GM10266 (cell line): Measurements from ENCODE around the gene ATOH1.
A peak's percentile ranks its signal among the peaks of the same experiment; 100 is the strongest.

Experiments used
- DNase-seq: peaks from one replicate; pipeline ENCODE4 v3.0.0; 2012; ENCODE audit errors: extremely low spot score
- CTCF ChIP-seq: IDR thresholded peaks from 2 replicates; pipeline ENCODE4 v1.5.1; 2012; ENCODE audit warnings: mild to moderate bottlenecking, low read depth; ENCODE audit not compliant: control insufficient read depth, insufficient read depth; ENCODE audit errors: missing control alignments

The ATOH1 gene

GRCh38 chr4:93828332-93828994 lies at the start of gene ATOH1:
Gene ATOH1 (plus strand): TSS chr4:93828753. CDS start chr4:93828927, 174 bp downstream.
- DNase-seq = no peak

GRCh38 chr4:93779228-93779627 lies 49.3 kb upstream of the ATOH1 start:
- no peak for TF ChIP-seq CTCF
- DNase-seq = no peak

More at GRCh38 chr4:93828332-93828994, at the start of gene ATOH1:
- no peak for TF ChIP-seq CTCF

- no peak for TF ChIP-seq CTCF
Observed at GRCh38 chr4:93780080-93780479, 48.5 kb upstream of the ATOH1 start.

GRCh38 chr4:93781198-93781597 lies 47.4 kb upstream of the ATOH1 start:
- DNase-seq = no peak
- TF ChIP-seq CTCF = no peak

More at GRCh38 chr4:93780080-93780479, 48.5 kb upstream of the ATOH1 start:
- DNase-seq = no peak

- no peak for TF ChIP-seq CTCF
- no peak for DNase-seq
Observed at GRCh38 chr4:93786149-93786548, 42.4 kb upstream of the ATOH1 start.

GRCh38 chr4:93788712-93789111 lies 39.8 kb upstream of the ATOH1 start:
- peak; percentile 20 for DNase-seq
- TF ChIP-seq CTCF = peak; percentile 39

- peak; percentile 89 for TF ChIP-seq CTCF
- peak; percentile 45 for DNase-seq
Observed at GRCh38 chr4:93791570-93792195, 36.9 kb upstream of the ATOH1 start.
